Occipital lobe (tissue), 2 donors: Measurements from ENCODE around the gene ZNF593OS. TPM values are rescaled to one million over a fixed set of nuclear protein-coding genes. Genes with fewer than 3 reads are reported as not detected.

ENCODE experiments used
- DNase-seq: peaks from one replicate; lab custom pipeline; 2025; lab: John Stamatoyannopoulos, UW
- total RNA-seq: library from RNA; depleted of rRNA; stranded (reverse); fragments of >200 nt; gene quantifications from one replicate; pipeline ENCODE4 v1.2.3, GENCODE V29; 2014

Gene ZNF593OS
- total RNA-seq, 1 donor from 2014 or later, result not detected

DNA sequence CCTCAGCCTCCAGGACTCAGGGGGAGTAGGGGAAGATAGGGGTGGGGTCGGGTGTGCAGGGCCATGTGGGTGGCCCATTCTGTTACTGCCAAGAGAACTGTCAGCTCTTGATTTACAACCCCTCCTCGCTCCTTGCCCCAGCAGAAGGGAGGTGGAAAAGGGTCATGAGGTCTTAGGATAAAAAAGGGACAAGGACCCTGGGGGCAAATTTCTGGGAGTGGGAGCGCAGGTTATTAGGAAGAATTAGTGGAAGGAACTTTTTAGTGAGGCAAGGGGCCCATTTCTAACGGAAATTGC lies 11.9 kb downstream of the ZNF593OS start:
- DNase-seq, result no peak

DNA sequence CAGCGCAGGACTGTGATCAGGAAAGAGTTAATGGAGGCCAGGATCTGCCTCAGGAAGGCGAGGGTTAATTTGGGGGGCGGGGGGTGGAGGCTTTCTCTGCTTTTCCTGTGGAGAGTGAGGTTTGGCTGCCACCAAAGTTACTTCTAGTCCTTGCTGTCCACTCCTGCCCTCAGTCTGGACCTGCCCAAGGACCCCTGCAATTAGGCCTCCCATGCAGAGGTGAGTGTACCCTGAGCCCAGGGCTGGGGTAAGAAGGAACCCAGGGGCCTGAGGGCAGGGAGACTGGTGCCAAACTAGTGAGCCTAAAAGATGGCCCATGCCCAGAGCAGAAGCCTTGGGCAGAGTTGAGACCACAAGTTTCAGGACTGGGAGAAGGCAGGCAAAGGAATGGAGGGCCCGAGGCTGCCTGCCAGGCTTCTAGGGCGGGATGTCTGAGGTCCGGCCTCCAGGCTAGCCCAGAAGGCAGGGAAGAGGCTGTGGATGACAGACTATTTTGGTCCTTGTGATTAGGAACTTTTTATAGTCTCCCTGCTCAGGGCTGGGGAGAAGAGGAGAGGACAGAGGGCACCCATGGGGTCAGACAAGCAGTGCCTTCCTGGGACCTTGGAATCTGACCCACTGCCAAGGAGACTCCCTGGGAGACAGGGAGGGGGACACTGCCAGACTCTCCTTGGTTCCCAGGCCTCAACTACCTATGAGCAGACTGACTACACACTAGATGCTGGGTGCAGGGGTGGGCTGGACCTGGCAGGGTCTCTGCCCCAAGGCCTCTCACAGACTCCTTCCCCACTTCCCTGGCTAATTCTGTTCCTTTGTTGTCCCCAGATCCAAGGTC lies 12.5 kb downstream of the ZNF593OS start, which contains the start of gene FAM110D:
Gene FAM110D, plus strand, starts transcription at position 172 of the 835 bp plus-strand sequence. CDS start 2,213 bp downstream, outside the sequence.
- no peak for DNase-seq

DNA sequence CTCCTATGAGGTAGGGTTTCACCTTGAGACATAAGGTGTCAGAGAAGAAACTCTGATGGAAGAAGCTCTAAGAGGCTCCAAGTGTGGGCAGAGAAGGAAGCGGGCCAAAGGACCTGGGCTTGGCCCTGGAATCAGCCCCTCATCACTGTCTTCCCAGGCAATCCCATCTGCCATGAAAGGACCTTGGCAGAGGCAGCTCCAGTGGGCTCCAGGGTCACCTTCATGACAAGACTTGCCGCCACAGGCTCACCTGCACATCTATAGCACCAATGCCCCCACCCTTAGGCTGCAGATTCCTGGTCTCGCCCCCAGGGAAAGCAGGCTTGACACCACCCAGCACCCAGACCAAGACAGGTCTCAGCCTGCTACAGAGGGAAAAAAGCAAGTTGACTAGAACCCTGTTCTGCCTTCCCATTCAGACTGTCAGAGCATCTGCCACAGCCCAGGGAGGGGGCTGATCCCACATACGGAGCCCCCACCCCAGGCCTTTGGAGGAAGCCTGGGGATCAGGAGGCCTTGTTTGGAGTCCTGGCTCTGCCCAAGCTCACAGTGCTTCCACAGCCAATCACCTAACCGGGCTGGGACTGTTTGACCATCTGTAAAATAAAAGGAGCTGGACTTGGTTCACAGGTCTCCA lies 13.2 kb downstream of the ZNF593OS start:
- DNase-seq, result no peak

DNA sequence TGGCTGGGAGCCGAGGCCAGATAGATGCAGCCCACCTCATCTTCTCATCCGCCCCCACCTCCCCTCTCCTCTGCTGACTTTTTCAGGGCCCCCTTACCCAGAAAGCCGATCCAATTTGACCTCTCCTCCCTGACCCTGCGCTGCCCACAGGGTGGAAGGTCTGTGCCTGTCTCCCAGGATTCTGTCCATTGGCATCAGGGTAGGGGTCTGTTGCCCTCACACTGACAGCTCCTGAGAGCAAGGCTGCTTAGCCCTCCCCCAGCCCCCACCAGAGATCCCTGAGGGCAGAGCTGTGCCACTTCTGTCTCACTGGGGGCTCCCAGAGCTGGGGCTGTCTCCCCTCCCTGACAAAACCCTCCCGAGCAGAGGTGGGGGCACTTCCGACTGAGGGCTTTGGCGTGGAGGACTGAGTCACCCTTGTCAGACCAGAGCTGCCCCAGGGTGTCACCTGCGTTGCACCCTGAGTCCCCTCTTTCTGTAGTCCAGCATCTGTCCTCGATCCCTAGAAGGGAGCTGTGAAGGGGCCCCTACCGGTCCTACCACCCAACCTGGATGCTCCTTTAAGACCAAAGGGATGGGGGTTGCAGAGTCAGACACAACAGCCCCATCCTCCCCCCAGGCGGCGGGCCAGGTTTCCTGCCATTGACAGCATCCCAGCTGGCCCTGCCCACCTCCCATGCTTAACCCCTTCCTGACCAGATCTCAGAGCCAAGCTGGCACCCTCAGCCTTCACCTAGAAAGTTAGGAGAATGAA lies 15.2 kb downstream of the ZNF593OS start:
- no peak for DNase-seq

DNA sequence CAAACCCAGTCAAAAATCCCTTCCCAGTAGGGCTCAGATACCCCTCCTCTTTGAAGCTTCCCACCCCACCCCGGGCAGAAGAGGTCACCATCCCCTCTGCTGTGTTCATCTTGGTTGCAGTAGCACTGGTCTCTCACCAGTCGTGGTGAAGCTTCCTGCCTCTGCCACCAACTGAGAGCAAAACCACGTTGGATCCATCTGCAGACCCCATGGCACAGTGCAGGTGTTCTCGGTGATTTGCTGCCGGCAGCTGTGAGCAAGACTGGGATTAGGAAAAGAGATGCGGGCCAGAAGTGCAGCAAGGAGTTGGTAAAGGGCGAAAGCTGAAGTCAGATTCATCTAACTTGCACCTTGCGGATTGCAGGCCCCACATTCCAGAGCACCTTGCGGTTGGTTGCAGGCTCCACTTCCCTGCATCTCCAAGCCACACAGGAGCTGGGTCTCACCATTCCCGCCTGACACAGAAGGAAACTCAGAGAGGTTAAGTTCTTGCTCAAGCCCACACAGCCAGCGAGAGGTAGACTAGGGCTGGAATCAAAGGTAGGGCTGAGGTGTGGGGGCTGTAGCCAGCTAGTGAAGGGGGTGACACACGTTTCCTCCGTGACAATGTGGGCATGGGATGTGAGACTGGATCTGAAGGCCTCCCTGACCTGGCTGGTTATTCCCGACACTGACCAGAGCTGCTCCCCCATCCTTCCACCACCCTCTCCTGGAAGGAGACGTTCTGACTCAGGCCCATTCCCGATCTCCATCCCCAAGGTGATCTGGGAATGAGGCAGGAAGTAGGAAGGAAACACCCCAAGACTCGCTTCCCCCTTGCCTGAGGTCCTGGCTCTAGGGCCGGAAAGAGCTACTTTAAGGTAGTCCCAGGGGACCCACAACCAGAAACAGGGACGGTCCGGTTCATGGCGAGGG lies 16.0 kb downstream of the ZNF593OS start:
- no peak for DNase-seq

DNA sequence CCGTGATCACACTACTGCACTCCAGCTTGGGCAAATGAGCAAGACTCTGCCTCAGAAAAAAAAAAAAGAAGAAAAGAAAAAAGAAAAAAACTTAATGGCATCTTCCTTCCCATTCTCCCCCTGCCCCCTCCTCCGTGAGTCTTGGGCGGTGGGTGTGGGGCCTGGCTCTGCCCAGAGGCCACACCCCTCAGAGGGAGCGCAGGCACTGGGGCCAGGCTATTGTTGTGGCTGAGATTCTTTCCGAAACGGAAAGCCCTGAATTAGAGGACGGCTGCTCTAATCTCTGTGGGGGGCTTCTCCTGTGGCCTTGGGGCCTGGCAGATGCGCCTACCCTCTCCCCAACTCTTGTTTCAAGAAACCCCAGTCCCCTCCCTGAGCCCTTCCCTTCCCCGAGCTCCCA lies 16.9 kb downstream of the ZNF593OS start:
- DNase-seq, result no peak

DNA sequence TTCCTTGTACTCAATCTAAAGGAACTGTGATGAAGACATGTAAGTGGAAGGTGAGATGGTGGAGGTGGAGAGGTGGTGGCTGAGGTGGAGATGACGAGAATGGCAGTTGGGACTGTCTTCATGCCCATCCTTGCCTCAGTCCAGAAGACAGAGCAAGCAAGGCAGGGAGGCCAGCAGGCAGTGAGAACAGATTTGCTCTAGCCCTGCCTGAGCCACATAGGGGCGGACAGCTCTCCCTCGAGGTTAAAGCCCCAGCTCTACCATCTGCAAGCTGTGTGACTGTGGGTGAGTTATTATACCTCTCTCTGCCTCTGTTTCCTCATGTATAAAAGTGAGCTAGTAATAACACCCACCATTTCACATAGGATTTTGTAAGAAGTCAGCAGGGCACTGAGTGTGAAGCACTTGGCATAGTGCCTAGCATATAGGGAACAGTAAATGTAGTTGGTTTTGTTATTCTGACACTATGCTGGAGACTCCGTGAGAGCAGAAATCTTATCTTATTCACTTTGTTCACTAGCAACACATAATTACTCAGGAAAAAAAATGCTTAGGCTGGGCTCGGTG lies 17.6 kb downstream of the ZNF593OS start:
- DNase-seq, result no peak

DNA sequence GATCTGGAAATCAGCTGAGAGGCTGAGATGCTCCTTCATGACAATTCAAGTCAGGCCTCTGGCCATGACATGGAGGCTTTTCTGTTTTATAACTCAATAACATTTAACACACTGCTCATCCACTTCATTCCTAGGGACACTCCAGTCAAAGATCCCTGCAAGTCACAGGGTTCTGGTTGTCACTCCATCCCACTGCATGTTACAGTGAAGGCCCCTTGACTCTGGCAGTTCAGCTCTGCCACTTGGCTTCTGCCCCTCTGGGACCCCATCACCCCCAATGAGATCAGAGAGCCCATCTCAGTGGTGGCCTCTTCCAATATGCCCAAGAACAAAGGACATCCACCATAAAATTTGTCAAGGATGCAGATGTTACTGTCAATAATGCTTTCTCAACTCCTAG lies 22.7 kb downstream of the ZNF593OS start:
- DNase-seq, result no peak

DNA sequence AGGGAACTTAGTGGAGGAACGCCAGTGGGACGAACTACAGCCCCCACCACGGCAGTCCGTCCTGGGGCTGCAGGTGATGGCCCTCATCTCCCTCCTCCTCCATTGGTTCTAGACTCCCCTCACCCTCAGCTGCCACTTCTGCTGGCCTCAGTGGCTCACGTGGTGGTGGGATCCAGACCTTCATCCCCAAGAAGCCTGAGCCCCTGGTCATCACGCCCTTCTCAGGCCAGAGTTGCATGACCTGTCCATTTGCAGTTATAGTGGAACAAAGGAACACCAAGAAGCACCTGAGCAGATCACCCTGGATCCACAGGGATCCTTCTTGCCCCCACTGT lies 25.7 kb downstream of the ZNF593OS start:
- no peak for DNase-seq

DNA sequence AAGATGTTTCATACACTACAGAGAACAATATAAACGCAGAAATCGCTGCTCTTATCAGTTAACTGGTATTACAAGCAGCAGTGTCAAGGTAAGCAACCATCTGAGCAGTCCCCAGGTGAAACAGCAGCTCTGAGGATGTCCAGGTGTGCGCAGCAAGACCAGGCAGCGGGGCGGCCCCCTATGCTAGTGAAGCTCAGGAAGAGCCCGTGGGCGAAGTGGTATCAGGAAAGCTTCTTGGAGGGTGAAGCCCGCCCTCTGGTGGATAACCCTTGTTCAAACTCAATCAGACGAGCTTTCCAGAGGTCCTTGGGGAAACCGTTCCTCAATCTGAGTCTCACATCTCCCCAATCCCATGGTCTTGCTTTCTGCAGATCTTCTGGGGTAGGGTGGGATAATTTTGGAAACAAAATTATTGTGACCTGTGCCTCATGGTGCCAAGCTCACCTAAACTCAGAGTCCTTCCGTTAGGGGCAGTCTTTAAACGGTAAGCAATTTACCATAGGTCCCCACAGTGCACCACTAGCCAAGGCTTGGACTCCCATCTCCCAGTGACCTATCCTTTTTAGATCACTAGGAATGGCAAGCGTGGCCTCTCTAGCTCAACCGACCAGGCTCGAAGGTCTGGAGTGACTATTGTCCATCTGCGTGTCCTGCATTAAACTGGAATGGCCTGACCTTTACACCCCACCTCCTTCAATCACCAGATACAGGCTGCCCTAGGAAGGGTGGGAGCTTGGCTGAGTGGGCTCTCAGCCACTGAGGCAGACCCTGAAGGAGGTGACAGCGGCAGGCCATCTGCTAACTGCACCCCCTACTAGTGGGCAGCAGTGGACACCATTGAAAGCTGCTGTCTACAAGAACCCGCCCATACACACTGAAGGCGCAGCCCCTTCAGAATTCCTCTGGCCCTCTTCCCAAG lies 26.3 kb downstream of the ZNF593OS start:
- peak; percentile 58 for DNase-seq

DNA sequence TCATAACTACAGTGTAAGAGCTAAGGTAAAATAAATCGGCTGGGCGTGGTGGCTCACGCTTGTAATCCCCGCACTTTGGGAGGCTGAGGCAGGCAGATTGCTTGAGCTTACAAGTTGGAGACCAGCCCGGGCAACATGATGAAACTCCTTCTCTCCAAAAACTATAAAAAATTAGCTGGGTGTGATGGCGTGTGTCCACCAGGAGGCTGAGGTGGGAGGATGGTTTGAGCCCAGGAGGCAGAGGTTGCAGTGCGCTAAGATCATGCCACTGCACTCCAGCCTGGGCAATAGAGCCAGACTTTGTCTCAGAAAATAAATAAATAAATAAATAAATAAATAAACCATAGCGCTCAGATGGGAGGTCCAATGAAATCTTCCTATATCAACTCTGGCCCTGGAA lies 29.5 kb downstream of the ZNF593OS start:
- DNase-seq, result no peak

DNA sequence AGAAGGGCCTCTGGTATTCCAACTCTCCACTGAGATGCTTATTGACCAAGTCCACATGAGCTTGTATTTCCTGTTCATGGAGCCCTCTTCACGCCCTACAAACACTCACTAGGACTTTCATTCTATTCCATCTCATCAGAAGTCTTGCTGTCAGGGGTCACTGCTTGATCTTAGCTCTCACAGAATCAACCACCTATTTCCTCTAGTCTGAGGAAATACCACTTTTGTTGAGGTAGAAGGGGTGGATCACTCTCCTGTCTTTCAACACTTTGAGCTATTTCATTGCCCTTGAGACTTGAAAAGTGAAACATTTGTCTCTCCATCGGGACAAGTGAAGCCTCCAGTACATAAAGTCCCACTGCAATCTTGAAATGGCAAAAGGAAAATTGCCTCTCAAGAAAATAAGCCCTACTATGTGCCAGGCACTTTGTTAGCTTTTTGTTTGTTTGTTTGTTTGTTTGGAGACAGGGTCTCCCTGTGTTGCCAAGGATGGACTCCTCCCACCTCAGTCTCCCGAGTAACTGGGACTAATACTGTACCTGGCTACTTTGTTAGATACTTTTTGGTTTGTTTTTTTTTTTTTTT lies 32.6 kb downstream of the ZNF593OS start:
- no peak for DNase-seq

DNA sequence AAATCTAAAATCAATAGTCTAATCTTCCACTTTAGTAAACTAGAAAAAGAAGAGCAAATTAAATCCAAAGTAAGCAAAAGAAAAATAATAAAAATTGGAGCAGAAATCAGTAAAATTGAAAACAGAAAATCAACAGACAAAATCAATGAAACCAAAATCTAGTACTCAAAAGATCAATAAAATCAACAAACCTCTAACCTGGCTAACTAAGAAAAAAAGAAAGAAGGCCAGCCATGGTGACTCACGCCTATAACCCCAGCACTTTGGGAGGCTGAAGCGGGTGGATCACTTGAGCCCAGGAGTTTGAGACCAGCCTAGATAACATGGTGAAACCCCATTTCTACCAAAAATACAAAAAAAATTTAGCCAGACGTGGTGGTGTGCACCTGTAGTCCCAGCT lies 37.2 kb downstream of the ZNF593OS start:
- DNase-seq, result no peak

DNA sequence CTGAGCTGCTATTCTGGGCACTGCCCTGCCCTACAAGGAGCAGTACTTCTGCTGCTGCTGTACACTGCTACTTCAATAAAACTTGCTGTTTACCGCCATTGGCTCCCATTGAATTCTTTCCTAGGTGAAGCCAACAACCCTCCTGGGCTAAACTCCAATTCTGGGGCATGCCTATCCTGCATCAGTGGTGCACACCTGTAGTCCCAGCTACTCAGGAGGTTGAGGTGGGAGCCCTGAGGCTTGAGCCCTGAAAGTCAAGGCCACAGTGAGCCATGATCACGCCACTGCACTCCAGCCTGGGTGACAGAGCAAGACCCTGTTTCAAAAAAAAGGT lies 38.8 kb downstream of the ZNF593OS start:
- no peak for DNase-seq

DNA sequence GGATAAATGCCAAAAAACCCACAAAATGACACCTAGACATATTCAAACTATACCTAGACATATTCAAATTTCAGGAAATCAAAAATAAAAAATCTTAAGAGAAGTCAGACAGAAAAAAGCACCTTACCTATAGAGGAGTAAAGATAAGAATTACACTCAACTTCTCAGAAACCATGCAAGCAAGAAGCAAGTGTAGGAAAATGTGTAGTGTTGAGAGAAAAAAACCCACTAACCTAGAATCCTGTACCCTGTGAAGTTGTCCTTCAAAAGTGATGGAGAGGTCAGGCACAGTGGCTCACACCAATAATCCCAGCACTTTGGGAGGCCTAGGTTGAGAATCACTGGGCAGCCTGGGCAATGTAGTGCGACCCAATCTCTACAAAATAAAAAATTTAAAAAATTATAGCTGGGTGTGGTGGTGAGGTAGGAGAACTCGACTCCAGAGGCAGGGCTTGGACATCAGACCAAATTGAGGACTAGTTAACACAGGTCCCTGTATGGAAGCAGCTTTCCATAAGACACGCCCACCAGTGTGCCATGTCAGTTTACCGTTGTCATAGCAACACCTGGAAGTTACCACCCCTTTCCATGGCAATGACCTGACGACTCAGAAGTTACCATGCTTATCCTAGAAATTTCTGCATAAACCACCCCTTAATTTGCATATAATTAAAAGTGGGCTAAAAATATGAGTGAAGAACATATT lies 39.4 kb downstream of the ZNF593OS start:
- no peak for DNase-seq

DNA sequence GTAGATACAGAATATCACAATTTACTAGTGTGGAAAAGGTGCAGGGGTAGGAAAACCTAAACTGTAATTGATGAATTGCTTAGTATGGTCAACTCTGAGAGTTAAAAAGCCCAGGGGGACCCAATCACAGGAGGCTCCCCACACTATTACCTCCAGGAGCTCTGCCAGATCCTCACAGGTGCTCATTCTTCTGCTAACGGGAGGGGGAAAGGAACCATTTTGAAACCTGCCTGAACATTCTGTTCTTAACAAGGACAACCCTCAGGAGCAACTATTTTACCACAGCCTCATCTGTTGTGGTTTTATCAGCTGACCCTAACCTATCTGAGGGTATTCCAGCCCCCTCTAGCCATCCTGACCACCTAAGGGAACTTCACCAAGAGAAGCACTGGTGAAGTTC lies 40.9 kb downstream of the ZNF593OS start:
- no peak for DNase-seq

DNA sequence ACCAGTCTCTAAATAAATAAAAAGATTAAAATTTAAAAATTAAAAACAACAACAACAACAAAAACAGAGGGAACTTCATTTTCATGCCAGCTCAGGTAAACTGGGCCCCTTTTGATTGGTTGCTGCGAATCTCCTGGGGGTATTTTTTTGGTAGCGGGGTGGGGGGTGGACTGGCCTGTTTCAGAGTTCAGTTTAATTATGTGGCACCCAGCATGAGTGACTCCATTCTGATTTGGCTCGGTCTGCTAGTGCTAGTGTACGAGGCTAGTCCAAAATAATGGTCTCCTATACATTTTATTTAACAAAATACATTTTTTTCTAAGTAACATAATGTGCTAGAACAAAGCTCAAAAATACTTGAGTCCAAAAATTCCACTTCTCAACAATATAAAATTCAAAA lies 41.9 kb downstream of the ZNF593OS start:
- DNase-seq, result no peak

DNA sequence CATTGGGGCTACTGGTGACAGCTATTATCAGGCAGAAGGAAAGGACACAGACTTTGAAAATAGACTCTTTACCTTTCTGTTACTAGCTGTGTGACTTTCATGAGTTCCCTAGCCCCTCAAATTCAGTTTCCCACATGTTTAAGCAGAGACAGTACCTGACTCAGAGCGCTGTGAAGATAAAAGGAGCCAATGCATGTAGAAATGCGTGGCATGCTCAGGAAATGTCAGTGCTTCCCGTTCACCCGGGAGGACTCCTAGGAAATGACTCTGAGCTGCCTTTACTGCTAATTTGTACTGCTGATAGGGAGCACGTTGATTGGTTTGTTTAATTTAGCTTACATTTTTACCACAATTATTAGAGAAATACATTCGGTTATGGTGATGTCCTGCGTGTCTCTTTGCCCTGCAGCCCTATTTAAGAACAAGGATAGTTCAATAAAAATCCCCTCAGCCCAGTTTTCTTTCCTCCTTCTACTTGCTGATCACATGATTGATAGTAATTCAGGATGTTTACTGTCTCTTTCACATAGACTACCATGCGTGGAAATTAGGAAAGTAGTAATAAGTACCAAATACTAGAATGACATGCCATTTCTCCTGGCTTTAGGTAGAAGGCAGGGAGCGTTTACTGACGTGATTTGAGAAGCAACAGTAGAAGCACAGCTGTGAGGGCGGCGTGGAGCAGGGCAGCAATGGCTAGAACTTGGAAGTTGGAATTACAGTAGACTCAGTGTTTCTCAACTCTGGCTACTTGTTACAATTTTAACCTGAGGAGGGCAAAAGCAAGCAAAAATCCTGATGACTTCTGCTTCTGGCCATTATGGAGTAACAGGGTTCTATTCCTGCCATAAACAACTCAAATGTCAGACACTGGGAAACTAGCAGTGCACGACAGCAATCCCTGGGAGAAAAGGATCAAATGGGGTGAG lies 44.1 kb downstream of the ZNF593OS start:
- no peak for DNase-seq
